Measurements from ENCODE around the gene TEAD2.

GRCh38 chr19:49337267-49338022 lies 24.8 kb downstream of the TEAD2 start:
- TF ChIP-seq POLR2AphosphoS5 (IDR thresholded peaks at IDR 0.05) (no peak), CTCF (IDR thresholded peaks at IDR 0.05 in 8 of 11, conservative IDR thresholded peaks at IDR 0.05 in 3 of 11) (no peak), POLR2A (IDR thresholded peaks at IDR 0.05) (no peak)
